GM04504 (cell line): ENCODE measurements around the gene KRIT1.
"Not testable (repeated sequence)": the region's sequence is repeated elsewhere in the genome, so short reads cannot be mapped to it uniquely, and the experiment has no call there.

Experiments
- DNase-seq: peaks from one replicate; pipeline ENCODE4 v3.0.0-alpha.2; 2012; ENCODE audit warnings: low read depth

KRIT1 gene

GRCh38 chr7:92246360-92247101, 817 bp upstream of the KRIT1 start:
- no peak for DNase-seq

GRCh38 chr7:92244808-92245486, 767 bp downstream of the KRIT1 start:
- DNase-seq: no peak

- no peak for DNase-seq
These were observed 2.7 kb downstream of the KRIT1 start for GRCh38 chr7:92242972-92243371.

- DNase-seq: no peak
These were observed 15.2 kb downstream of the KRIT1 start for GRCh38 chr7:92230547-92230946.

- no peak for DNase-seq
These were observed 17.0 kb downstream of the KRIT1 start for GRCh38 chr7:92228742-92229141.

GRCh38 chr7:92228100-92228499, 17.6 kb downstream of the KRIT1 start:
- no peak for DNase-seq

GRCh38 chr7:92226981-92227380, 18.7 kb downstream of the KRIT1 start:
- no peak for DNase-seq

- DNase-seq: no peak
These were observed 23.9 kb downstream of the KRIT1 start for GRCh38 chr7:92221766-92222165.

- DNase-seq: no peak
These were observed 39.0 kb downstream of the KRIT1 start for GRCh38 chr7:92206672-92207071.

GRCh38 chr7:92205987-92206386, 39.7 kb downstream of the KRIT1 start:
- no peak for DNase-seq

- DNase-seq: no peak
These were observed 44.9 kb downstream of the KRIT1 start for GRCh38 chr7:92200791-92201190.

- no peak for DNase-seq
These were observed 53.4 kb downstream of the KRIT1 start for GRCh38 chr7:92192326-92192725.

GRCh38 chr7:92189246-92189645, 56.5 kb downstream of the KRIT1 start:
- DNase-seq: not testable (repeated sequence)

GRCh38 chr7:92184294-92184693, 61.4 kb downstream of the KRIT1 start:
- not testable (repeated sequence) for DNase-seq

- DNase-seq: peak; percentile 58
These were observed 66.5 kb downstream of the KRIT1 start, which contains the start of gene LRRD1 for GRCh38 chr7:92178928-92179924. LRRD1 (minus strand) TSS chr7:92179142; CDS start chr7:92165202, 13,940 bp downstream.

- DNase-seq: no peak
These were observed 68.4 kb downstream of the KRIT1 start for GRCh38 chr7:92177362-92177761.

- not testable (repeated sequence) for DNase-seq
These were observed 76.2 kb downstream of the KRIT1 start for GRCh38 chr7:92169529-92169928.

GRCh38 chr7:92161271-92161670, 84.4 kb downstream of the KRIT1 start:
- DNase-seq: no peak

- peak; percentile 79 for DNase-seq
These were observed 86.8 kb downstream of the KRIT1 start for GRCh38 chr7:92158660-92159575.

GRCh38 chr7:92156990-92157389, 88.7 kb downstream of the KRIT1 start:
- DNase-seq: no peak

- DNase-seq: no peak
These were observed 90.5 kb downstream of the KRIT1 start for GRCh38 chr7:92155108-92155739.
